Chondrocyte (in vitro differentiated cells): ENCODE measurements around the gene IRF1. TPM values are rescaled to one million over a fixed set of nuclear protein-coding genes. Genes with fewer than 3 reads are reported as not detected.

ENCODE experiments used
- DNase-seq: peaks from one replicate; pipeline ENCODE4 v3.0.0; 2021; ENCODE audit warnings: mixed read lengths, low spot score
- H3K27ac Mint-ChIP-seq: one replicate; pipeline ENCODE4 v1.8.0; 2021; ENCODE audit warnings: mild to moderate bottlenecking, moderate library complexity, mixed read lengths; ENCODE audit not compliant: unreplicated experiment
- H3K27me3 Mint-ChIP-seq: 2 replicates; pipeline ENCODE4 v1.8.0; 2021; ENCODE audit warnings: low read depth, mixed read lengths
- H3K36me3 Mint-ChIP-seq: 2 replicates; pipeline ENCODE4 v1.8.0; 2021; ENCODE audit warnings: low read depth, mixed read lengths
- H3K4me1 Mint-ChIP-seq: 2 replicates; pipeline ENCODE4 v1.8.0; 2021; ENCODE audit warnings: low read depth, mild to moderate bottlenecking, mixed read lengths
- H3K4me3 Mint-ChIP-seq: one replicate; pipeline ENCODE4 v1.8.0; 2021; ENCODE audit warnings: mild to moderate bottlenecking, moderate library complexity, mixed read lengths; ENCODE audit not compliant: unreplicated experiment
- H3K9me3 Mint-ChIP-seq: 2 replicates; pipeline ENCODE4 v1.8.0; 2021; ENCODE audit warnings: low read depth, mixed read lengths
- total RNA-seq: library from RNA; stranded (reverse); gene quantifications from 3 replicates; pipeline ENCODE4 v1.2.1, GENCODE V29; 2021
- TF ChIP-seq, protein P1 (sequence below): fragments of 200-600 bp; sonication (generic); IDR thresholded peaks from 2 replicates; pipeline ENCODE4 v1.5.0; 2021; ENCODE audit warnings: antibody characterized with exemption, mild to moderate bottlenecking, moderate library complexity

The IRF1 gene
- total RNA-seq, 1 donor from 2014 or later = 16.3 TPM

DNA sequence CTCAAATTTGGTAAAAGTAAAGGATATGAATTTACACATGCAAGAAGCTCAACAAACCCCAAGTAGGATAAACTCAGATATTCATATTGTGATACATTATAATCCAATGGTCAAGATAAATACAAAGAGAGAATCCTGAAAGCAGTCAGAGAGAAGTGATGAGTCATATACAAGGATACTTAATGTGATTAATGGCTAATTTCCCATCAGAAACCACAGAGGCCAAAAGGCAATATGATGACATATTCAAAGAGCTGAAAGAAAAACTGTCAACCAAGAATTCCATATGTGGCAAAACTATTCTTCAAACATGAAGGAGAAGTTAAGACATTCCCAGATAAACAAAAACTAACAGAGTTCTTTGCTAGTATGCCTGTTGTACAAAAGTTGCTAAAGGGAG is 19.5 kb upstream of the IRF1 start:
- Mint-ChIP-seq H3K36me3 (peaks cover 12% of the 10 kb centered on the region), H3K27ac (no peak overlapping the region), H3K4me1 (peaks cover 22% of the 10 kb centered on the region), H3K27me3 (no peaks in the 10 kb centered on the region), H3K4me3 (no peak overlapping the region), H3K9me3 (peaks cover 27% of the 10 kb centered on the region)
- TF ChIP-seq, protein P1, sequence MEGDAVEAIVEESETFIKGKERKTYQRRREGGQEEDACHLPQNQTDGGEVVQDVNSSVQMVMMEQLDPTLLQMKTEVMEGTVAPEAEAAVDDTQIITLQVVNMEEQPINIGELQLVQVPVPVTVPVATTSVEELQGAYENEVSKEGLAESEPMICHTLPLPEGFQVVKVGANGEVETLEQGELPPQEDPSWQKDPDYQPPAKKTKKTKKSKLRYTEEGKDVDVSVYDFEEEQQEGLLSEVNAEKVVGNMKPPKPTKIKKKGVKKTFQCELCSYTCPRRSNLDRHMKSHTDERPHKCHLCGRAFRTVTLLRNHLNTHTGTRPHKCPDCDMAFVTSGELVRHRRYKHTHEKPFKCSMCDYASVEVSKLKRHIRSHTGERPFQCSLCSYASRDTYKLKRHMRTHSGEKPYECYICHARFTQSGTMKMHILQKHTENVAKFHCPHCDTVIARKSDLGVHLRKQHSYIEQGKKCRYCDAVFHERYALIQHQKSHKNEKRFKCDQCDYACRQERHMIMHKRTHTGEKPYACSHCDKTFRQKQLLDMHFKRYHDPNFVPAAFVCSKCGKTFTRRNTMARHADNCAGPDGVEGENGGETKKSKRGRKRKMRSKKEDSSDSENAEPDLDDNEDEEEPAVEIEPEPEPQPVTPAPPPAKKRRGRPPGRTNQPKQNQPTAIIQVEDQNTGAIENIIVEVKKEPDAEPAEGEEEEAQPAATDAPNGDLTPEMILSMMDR = no peak
- DNase-seq = no peak

DNA sequence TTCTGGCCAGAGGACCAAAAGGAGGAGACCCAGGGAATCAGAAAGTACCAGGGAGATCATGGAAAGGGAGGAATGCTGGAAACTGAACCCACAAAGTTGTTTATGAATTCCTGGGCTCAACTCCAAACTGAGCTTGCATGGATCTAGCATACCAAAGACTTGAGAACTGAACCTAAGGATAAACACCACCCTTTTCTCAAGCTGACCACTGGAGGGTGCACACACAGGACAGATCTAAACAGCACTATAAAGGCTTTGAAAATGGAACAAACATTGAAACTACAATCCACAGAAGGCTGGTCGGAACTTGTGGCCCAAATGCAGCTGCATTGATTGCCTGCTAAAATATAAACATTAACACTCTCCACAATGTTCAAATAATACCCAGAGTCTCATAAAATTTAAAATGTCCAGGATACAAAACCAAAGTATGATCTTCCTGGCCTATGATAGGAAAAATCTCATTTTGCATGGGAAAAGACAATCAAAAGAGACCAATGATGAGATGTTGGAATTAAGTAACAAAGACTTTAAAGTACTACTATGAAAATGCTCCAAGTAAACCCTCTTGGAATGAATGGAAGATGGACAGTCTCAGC is 15.6 kb upstream of the IRF1 start:
- Mint-ChIP-seq H3K27ac (peak overlapping the region; percentile 92), H3K27me3 (no peaks in the 10 kb centered on the region), H3K9me3 (peaks cover 12% of the 10 kb centered on the region), H3K4me1 (peaks cover 31% of the 10 kb centered on the region), H3K36me3 (peaks cover 4% of the 10 kb centered on the region), H3K4me3 (no peak overlapping the region)
- DNase-seq = no peak
- TF ChIP-seq, protein P1 = peak; percentile 82

DNA sequence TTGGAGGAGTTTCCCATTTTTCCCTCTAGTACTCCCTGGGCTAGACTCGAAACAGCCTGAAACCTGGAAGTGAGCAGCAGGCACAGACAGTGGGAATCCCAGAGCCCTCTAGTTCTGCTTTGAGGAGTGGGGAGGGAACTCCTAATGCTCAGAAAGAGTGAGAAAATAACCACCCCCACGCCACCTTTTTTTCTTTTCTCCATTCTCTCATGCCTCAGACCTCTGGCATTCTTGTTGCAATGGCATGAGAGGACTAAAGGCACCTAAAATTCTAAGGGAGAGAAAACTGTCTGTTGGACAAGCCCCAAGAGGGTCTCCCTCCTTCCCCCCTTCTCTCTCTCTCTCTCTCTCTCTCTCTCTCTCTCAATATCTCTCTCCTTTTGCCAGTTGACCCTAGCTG is 15.1 kb upstream of the IRF1 start:
- Mint-ChIP-seq H3K27ac (peak overlapping the region; percentile 92), H3K36me3 (peaks cover 4% of the 10 kb centered on the region), H3K4me3 (no peak overlapping the region), H3K9me3 (peaks cover 11% of the 10 kb centered on the region), H3K4me1 (peaks cover 31% of the 10 kb centered on the region), H3K27me3 (no peaks in the 10 kb centered on the region)
- TF ChIP-seq, protein P1 = no peak
- no peak for DNase-seq

DNA sequence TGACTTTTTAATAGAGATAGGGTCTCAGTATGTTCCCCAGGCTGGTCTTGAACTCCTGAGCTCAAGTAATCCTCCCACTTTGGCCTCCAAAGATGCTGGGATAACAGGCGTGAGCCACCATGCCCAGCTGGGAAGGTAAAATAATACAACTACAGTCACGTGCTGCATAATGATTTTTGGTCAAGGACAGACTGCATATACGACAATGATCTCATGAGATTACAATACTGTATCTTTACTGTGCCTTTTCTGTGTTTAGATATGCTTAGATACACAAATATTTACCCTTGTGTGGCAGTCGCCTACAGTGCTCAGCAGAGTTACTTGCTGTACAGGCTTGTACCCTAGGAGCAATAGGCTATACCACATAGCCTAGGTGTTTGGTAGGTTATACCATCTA is 14.2 kb upstream of the IRF1 start:
- Mint-ChIP-seq H3K36me3 (peaks cover 2% of the 10 kb centered on the region), H3K27ac (no peak overlapping the region)

DNA sequence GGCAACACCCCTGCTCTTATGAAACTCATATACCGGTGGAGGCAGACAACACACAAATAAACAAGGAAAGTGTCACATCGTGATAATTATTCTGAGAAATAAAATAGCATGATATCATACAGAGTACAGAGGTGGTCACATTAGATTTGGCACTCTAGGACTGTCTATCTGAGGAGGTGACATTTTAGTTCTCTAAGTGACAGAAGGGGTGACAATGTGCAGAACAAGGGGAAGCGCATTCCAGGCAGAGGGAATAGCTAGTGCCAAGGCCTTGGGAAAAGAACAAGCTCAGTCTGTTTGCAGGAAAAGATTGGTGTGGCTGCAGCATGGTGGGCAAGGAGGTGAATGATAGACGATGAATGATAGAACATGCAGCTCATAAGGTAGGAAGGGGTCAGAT is 12.7 kb upstream of the IRF1 start:
- H3K27me3 Mint-ChIP-seq = no peaks in the 10 kb centered on the region
- peaks cover 31% of the 10 kb centered on the region for H3K4me1 Mint-ChIP-seq
- H3K9me3 Mint-ChIP-seq = no peaks in the 10 kb centered on the region
- no peaks in the 10 kb centered on the region for H3K36me3 Mint-ChIP-seq
- TF ChIP-seq, protein P1 = no peak
- H3K4me3 Mint-ChIP-seq = no peak overlapping the region
- no peak overlapping the region for H3K27ac Mint-ChIP-seq
- no peak for DNase-seq

More for the DNA sequence above, 14.2 kb upstream of the IRF1 start:
- Mint-ChIP-seq H3K27me3 (no peaks in the 10 kb centered on the region), H3K4me3 (no peak overlapping the region), H3K4me1 (peaks cover 26% of the 10 kb centered on the region), H3K9me3 (peaks cover 2% of the 10 kb centered on the region)
- no peak for DNase-seq
- TF ChIP-seq, protein P1 = no peak
